Tibial nerve (tissue), 4 donors: ENCODE measurements around the gene IFNAR2. TPM values are rescaled to one million over a fixed set of nuclear protein-coding genes. Genes with fewer than 3 reads are reported as not detected.

Source experiments
- DNase-seq, 2 donors: peaks; one replicate each; pipeline ENCODE4 v3.0.0-alpha.2; 2019; ENCODE audit warnings: low spot score in 2 of 2
- H3K27ac ChIP-seq, 4 donors: fragments of 200-600 bp; sonication (generic) in 3 of 4; one replicate each; pipeline ENCODE4 v1.5.1; 2017 to 2019; ENCODE audit warnings: mild to moderate bottlenecking in 1 of 4
- H3K27me3 ChIP-seq, 2 donors: fragments of 200-600 bp; sonication (generic) in 1 of 2; one replicate each; pipeline versions ENCODE4 v1.5.1 to v1.6.0; 2017 to 2019
- H3K36me3 ChIP-seq, 3 donors: fragments of 200-600 bp; sonication (generic); one replicate each; pipeline ENCODE4 v1.5.1; 2018 to 2019
- H3K4me1 ChIP-seq, 4 donors: fragments of 200-600 bp; sonication (generic) in 3 of 4; one replicate each; pipeline ENCODE4 v1.5.1; 2017 to 2019
- H3K4me3 ChIP-seq, 4 donors: fragments of 200-600 bp; sonication (generic) in 3 of 4; one replicate each; pipeline ENCODE4 v1.5.1; 2017 to 2019; ENCODE audit warnings: mild to moderate bottlenecking in 1 of 4, moderate library complexity in 1 of 4
- H3K9me3 ChIP-seq, 4 donors: fragments of 200-600 bp; sonication (generic) in 3 of 4; one replicate each; pipeline ENCODE4 v1.5.1; 2017 to 2019
- CTCF ChIP-seq, 5 experiments: fragments of 200-600 bp in 3 of 5; fragments of 450-650 bp in 2 of 5; sonication (generic) in 3 of 5; IDR thresholded peaks; one replicate each; pipeline ENCODE4 v1.5.1; 2016 to 2019; ENCODE audit warnings: antibody characterized with exemption in 5 of 5, mild to moderate bottlenecking in 3 of 5, moderate library complexity in 2 of 5
- EP300 ChIP-seq, 2 donors: sonication (generic); formaldehyde crosslinking; IDR thresholded peaks; one replicate each; pipeline ENCODE4 v1.6.1; 2017; ENCODE audit warnings: antibody characterized with exemption in 2 of 2, mild to moderate bottlenecking in 1 of 2
- POLR2A ChIP-seq, 2 donors: fragments of 450-650 bp; IDR thresholded peaks; one replicate each; pipeline ENCODE4 v1.6.1; 2017; ENCODE audit warnings: antibody characterized with exemption in 2 of 2, mild to moderate bottlenecking in 2 of 2, moderate library complexity in 2 of 2
- WGBS, 2 donors: methylation state at CpG; one replicate each; pipeline ENCODE4 v1.1.5; 2018; 5-methylcytosine and 5-hydroxymethylcytosine counted together
- total RNA-seq, 4 donors: library from RNA; depleted of rRNA; stranded (reverse); fragments of >200 nt; gene quantifications; one replicate each; pipeline ENCODE4 v1.1.0, GENCODE V29; 2016

Gene IFNAR2
- total RNA-seq, 4 donors from 2014 or later, result 12.3 to 47.4 (median 29.4) TPM

- H3K9me3 ChIP-seq, result no peaks in the 10 kb centered on the region
- peak overlapping the region in 3 of 4 donors; percentile 10 to 98 (median 94) for H3K27ac ChIP-seq
- H3K36me3 ChIP-seq, result no peaks in the 10 kb centered on the region
- peaks cover 0 to 81% (median 40%) of the 10 kb centered on the region in 4 donors for H3K4me1 ChIP-seq
- H3K4me3 ChIP-seq, result no peak overlapping the region
- H3K27me3 ChIP-seq, result no peaks in the 10 kb centered on the region
- DNase-seq, result no peak
- TF ChIP-seq POLR2A (IDR thresholded peaks at IDR 0.05) (no peak), EP300 (IDR thresholded peaks at IDR 0.05) (no peak), CTCF (IDR thresholded peaks at IDR 0.05) (no peak)
- WGBS, 2 donors, result 80 to 84% methylated on average over 3 of the region's 3 CpGs
Observed at GRCh38 chr21:33234635-33235520, 5.1 kb downstream of the IFNAR2 start.

DNA sequence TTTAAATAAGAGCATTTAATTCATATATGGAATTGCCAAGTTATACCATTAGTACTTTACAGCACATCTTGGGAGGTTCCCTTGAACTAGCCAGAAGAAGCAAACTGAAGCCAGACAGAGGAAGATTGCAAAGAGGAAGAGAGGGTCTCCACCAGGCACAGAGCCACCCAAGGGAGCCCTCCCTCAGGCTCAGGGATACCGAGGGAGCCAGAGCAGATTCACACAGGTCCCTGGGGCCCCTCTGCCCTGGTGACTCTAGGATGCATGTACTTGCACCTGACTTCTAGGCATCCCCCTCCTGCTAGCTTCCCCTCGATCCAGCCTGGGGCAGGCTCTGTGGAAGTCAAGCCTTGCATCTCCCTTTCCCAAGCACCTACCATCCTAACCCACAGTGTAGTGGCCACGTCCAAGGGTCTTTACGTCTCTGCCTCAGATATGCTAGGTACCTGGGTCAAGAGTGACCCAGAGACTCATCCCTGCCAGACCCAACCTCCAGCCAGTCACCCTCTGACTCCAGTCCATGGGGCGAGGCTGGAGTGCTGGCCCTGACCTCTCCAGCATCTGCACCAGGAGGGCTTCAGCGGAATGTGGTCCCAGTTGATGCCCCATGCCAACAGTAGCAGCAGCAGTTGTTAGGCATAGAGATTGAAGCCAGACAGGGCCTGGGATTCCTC lies 6.4 kb downstream of the IFNAR2 start:
- H3K27ac ChIP-seq, result no peak overlapping the region
- no peaks in the 10 kb centered on the region for H3K36me3 ChIP-seq
- no peaks in the 10 kb centered on the region for H3K9me3 ChIP-seq
- no peak overlapping the region for H3K4me3 ChIP-seq
- WGBS, 2 donors, result 97 to 98% methylated on average over 6 of the region's 6 CpGs
- TF ChIP-seq CTCF (IDR thresholded peaks at IDR 0.05) (no peak), EP300 (IDR thresholded peaks at IDR 0.05) (no peak), POLR2A (IDR thresholded peaks at IDR 0.05) (no peak)
- H3K4me1 ChIP-seq, result peaks cover 0 to 83% (median 39%) of the 10 kb centered on the region in 4 donors
- DNase-seq, result no peak
- H3K27me3 ChIP-seq, result no peaks in the 10 kb centered on the region

DNA sequence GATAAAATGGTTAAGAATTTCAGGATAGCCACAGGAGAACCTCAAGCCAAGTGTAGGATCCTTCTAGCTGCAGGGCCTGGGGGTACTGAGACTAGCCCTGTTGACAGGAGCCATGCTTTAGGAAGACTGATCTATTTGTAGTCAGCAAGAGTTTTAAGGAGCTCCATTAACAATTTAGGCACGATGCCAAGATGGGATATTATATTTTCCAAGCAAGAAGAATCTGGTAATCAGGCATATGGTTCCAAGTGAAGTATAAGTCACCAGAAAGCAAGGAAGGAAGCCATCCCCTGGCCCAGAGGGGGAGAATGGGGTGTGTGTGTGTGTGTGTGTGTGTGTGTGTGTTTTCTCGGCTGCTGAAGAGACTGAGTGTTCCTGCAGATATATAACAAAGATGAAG lies 7.0 kb downstream of the IFNAR2 start:
- DNase-seq, result no peak
- TF ChIP-seq CTCF (IDR thresholded peaks at IDR 0.05) (no peak), POLR2A (IDR thresholded peaks at IDR 0.05) (no peak), EP300 (IDR thresholded peaks at IDR 0.05) (no peak)
- Histone ChIP-seq H3K27me3 (no peaks in the 10 kb centered on the region), H3K4me3 (no peak overlapping the region), H3K36me3 (peaks cover 0 to 2% (median 0%) of the 10 kb centered on the region in 3 donors), H3K27ac (no peak overlapping the region), H3K9me3 (no peaks in the 10 kb centered on the region), H3K4me1 (peaks cover 0 to 78% (median 36%) of the 10 kb centered on the region in 4 donors)
- 55 to 64% methylated on average over 2 of the region's 2 CpGs for WGBS, 2 donors

DNA sequence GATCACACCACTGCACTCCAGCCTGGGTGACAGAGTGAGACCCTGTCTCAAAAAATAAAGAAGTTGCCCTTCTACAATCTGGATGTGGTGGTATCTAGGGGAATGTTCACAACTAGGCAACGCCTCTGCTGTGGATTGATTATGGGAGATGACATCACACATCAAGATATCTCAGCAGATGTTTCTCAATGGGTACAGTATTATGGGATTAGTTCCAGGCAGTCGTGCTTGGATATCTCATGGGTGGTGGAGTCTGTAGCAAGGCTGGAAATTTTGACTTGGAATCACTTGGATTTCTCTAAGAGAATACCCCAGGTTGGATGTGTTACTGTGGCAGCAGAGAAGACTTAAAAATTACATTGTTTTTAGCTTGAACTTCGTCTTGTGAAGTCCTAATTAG lies 7.7 kb downstream of the IFNAR2 start:
- DNase-seq, result no peak
- no peak overlapping the region for H3K27ac ChIP-seq
- WGBS, 2 donors, result 86 to 95% methylated on average over 3 of the region's 3 CpGs
- H3K4me3 ChIP-seq, result no peak overlapping the region
- peaks cover 0 to 6% (median 0%) of the 10 kb centered on the region in 3 donors for H3K36me3 ChIP-seq
- H3K9me3 ChIP-seq, result no peaks in the 10 kb centered on the region
- peaks cover 0 to 75% (median 31%) of the 10 kb centered on the region in 4 donors for H3K4me1 ChIP-seq
- no peak for TF ChIP-seq CTCF (IDR thresholded peaks at IDR 0.05)
- no peak for TF ChIP-seq EP300 (IDR thresholded peaks at IDR 0.05)
- TF ChIP-seq POLR2A (IDR thresholded peaks at IDR 0.05), result no peak
- no peaks in the 10 kb centered on the region for H3K27me3 ChIP-seq

GRCh38 chr21:33238146-33238545 lies 8.4 kb downstream of the IFNAR2 start:
- 84 to 85% methylated on average over 4 of the region's 4 CpGs for WGBS, 2 donors
- no peak for TF ChIP-seq EP300 (IDR thresholded peaks at IDR 0.05)
- no peak for TF ChIP-seq POLR2A (IDR thresholded peaks at IDR 0.05)
- no peak for TF ChIP-seq CTCF (IDR thresholded peaks at IDR 0.05)
- no peaks in the 10 kb centered on the region for H3K27me3 ChIP-seq
- peaks cover 0 to 69% (median 28%) of the 10 kb centered on the region in 4 donors for H3K4me1 ChIP-seq
- H3K36me3 ChIP-seq, result peaks cover 0 to 10% (median 0%) of the 10 kb centered on the region in 3 donors
- no peak overlapping the region for H3K27ac ChIP-seq
- no peak for DNase-seq
- H3K9me3 ChIP-seq, result no peaks in the 10 kb centered on the region
- H3K4me3 ChIP-seq, result no peak overlapping the region
